Stimulated activated naive CD8-positive, alpha-beta T cell treated with anti-CD3 and anti-CD28 coated beads, Interleukin-15, Interleukin-2, amounts not matched to agents 100 ng/mL and 50 ng/mL, for 24 hours (primary cell): ENCODE data around the gene ELOF1.
"Not testable (repeated sequence)": the region's sequence is repeated elsewhere in the genome, so short reads cannot be mapped to it uniquely, and the experiment has no call there.

Experiments used
- H3K27ac Mint-ChIP-seq: one replicate; pipeline ENCODE4 v1.8.0; 2021; ENCODE audit warnings: mild to moderate bottlenecking, mixed read lengths
- H3K27me3 Mint-ChIP-seq: one replicate; pipeline ENCODE4 v1.8.0; 2021; ENCODE audit warnings: mixed read lengths
- H3K36me3 Mint-ChIP-seq: one replicate; pipeline ENCODE4 v1.8.0; 2021; ENCODE audit warnings: low read depth, mixed read lengths
- H3K4me1 Mint-ChIP-seq: one replicate; pipeline ENCODE4 v1.8.0; 2021; ENCODE audit warnings: low read depth, mixed read lengths
- H3K4me3 Mint-ChIP-seq: one replicate; pipeline ENCODE4 v1.8.0; 2021; ENCODE audit warnings: mild to moderate bottlenecking, mixed read lengths
- H3K9me3 Mint-ChIP-seq: one replicate; pipeline ENCODE4 v1.8.0; 2021; ENCODE audit warnings: mixed read lengths

ELOF1 gene

DNA sequence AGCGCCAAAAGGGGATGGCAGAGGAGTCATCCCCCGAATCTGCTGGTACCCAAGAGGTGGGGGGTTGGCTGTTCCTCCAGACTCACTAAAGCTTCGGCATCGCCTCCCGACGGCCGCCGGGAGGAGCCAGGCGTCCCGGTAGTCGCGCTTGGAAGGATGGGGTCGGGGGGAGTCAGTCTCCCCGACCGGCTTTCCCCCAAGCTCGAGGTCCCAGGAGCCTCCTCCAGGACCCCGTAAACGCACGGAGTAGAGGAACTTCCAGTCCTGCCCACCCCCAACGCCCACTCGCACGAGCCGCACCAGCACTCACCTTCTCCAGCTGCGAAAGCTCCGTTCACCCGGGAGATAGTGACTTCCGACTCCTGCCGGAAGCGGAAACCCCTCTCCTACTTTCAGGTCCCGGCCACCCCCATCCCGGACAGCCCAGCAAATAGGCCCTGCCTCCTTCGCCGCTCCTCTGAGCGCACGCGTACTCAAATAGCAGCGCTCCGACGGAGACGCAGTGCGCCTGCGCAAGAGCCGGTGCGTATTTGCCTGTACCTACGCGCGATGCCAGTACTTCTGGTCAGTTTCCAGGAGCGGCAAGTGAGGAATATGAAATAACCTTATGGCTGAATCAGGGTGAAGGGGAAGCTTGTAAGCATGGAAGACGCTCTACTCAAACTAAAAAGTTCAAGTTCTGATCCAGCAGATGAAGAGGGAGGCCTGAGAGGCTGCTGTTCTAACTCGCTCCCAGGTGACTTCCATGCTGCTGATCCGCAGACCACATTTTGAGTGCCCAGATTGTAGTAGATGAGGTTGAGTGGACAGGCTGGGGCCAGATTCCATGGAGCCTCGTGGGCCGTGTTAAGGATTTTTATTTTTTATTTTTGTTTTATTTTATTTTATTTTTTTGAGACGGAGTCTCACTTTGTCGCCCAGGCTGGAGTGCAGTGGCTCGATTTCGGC lies at the start of gene ELOF1:
Gene ELOF1, minus strand, starts transcription at position 350 of the 948 bp plus-strand sequence. CDS start 4,883 bp downstream, outside the sequence.
- Mint-ChIP-seq H3K27ac (peak within 1 kb of the TSS; percentile 92), H3K9me3 (no peaks in the 10 kb centered on the region), H3K36me3 (peaks cover 20% of the 10 kb centered on the region), H3K27me3 (no peaks in the 10 kb centered on the region), H3K4me1 (peaks cover 47% of the 10 kb centered on the region), H3K4me3 (peak within 1 kb of the TSS; percentile 92)

DNA sequence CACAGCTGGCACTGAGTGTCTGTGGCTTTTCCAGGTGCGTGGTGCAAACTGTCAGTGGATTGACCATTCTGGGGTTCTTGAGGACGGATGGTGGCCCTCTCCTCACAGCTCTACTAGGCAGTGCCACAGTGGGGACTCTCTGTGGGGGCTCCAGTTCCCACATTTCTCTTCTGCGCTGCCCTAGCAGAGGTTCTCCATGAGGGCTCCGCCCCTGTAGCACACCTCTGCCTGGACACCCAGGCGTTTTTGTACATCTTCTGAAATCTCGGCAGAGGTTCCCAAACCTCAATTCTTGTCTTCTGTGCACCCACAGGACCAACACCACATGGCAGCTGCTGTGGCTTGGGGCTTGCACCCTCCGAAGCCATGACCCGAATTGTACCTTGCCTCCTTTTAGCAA lies 47.5 kb upstream of the ELOF1 start:
- Mint-ChIP-seq H3K36me3 (peaks cover 57% of the 10 kb centered on the region), H3K4me1 (peaks cover 4% of the 10 kb centered on the region), H3K9me3 (peaks cover 14% of the 10 kb centered on the region), H3K27me3 (no peaks in the 10 kb centered on the region), H3K4me3 (no peak overlapping the region), H3K27ac (no peak overlapping the region)

GRCh38 chr19:11599704-11600103 lies 40.7 kb upstream of the ELOF1 start:
- not testable (repeated sequence) for H3K27ac Mint-ChIP-seq, H3K27me3 Mint-ChIP-seq, H3K4me3 Mint-ChIP-seq, H3K9me3 Mint-ChIP-seq
- peaks cover 38% of the 10 kb centered on the region for H3K36me3 Mint-ChIP-seq
- H3K4me1 Mint-ChIP-seq, result peaks cover 30% of the 10 kb centered on the region

DNA sequence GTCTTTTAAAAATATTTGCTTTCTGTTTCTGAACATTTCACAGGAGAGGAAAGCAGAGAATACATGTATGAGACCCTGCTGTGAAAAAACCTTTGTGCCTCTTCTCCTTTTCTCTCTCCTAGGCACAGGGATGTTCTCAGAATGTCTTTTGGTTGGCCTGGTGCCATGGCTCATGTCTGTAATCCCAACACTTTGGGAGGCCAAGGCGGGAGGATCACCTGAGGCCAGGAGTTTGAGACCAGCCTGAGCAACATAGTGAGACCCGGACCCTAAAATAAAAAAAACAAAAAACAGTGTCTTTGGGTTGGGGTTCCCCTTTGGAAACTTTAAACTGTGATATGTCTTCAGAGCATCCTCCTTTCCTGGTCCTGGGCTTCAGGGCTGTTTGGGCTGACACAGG lies 39.7 kb upstream of the ELOF1 start:
- no peak overlapping the region for H3K27ac Mint-ChIP-seq
- H3K9me3 Mint-ChIP-seq, result no peaks in the 10 kb centered on the region
- H3K27me3 Mint-ChIP-seq, result no peaks in the 10 kb centered on the region
- peak overlapping the region; percentile 75 for H3K4me3 Mint-ChIP-seq
- peaks cover 28% of the 10 kb centered on the region for H3K36me3 Mint-ChIP-seq
- H3K4me1 Mint-ChIP-seq, result peaks cover 30% of the 10 kb centered on the region

DNA sequence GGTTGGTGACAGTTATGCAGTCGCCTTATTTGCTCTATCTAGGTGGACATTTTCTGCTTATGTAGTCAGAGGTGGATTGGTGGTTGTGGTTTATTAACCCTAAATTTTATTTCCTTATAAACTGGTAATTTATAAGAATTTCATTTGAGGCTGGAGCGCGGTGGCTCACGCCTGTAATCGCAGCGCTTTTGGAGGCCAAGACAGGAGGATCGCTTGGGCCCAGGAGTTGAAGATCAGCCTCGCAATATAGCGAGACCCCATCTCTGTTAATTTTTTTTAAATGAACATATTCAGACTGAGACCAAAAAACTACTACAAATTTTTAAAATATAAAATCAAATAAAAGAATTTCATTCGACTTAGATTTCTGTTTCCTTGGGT lies 39.1 kb upstream of the ELOF1 start:
- no peaks in the 10 kb centered on the region for H3K27me3 Mint-ChIP-seq
- peak overlapping the region; percentile 92 for H3K4me3 Mint-ChIP-seq
- H3K36me3 Mint-ChIP-seq, result peaks cover 24% of the 10 kb centered on the region
- peaks cover 30% of the 10 kb centered on the region for H3K4me1 Mint-ChIP-seq
- H3K9me3 Mint-ChIP-seq, result no peaks in the 10 kb centered on the region
- peak overlapping the region; percentile 73 for H3K27ac Mint-ChIP-seq

DNA sequence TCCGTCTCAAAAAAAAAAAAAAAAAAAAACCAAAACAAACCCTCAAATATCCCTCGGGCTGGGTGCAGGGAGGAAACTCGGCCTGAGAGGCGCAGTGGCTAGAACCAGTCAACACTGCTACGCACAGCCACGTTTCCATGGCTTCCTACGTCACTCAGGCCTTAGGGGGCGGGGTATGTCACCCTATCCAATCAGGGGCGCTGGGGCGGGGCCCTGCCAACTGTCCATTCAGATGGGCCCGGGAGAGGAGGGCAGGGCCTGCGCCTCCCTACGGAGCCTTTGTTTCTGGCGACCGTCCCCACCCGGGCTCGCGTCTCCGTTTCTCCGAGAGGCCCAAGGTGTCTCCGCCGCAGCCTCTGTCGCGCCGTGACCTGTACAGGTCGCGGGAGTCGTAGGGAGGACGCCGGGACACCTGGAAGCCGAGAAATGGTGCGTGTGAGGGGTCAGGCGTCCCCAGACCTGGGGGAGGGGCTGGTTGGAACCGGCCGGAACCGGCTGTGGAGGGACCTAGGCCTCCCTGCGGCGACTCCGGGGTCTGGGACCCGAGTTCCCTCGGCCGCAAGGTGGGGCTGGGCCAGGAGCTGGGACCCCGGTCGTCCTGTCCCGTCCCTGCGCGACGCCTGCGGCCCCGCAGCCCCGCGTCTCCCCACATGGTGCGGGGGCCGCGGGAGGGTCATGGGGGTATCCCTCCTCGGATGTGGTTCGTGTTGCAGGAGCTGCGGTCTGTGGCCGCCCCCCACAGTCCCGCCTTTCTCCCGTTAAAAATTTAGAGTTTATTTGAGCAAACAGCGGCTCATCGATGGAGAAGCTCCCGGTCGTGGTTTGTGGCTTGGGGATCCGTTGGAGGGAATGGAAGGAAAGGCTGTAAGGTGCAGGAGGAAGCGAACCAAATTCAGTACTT lies 38.4 kb upstream of the ELOF1 start, which contains the start of gene ZNF627:
Gene ZNF627, plus strand, starts transcription at position 282 of the 901 bp plus-strand sequence. Its CDS starts 145 bp downstream, at position 427.
- Mint-ChIP-seq H3K27me3 (no peaks in the 10 kb centered on the region), H3K36me3 (peaks cover 18% of the 10 kb centered on the region), H3K9me3 (no peaks in the 10 kb centered on the region), H3K4me3 (peak within 1 kb of the TSS; percentile 92), H3K4me1 (peaks cover 30% of the 10 kb centered on the region), H3K27ac (peak within 1 kb of the TSS; percentile 76)

GRCh38 chr19:11596156-11596555 lies 37.1 kb upstream of the ELOF1 start:
- peaks cover 26% of the 10 kb centered on the region for H3K4me1 Mint-ChIP-seq
- H3K9me3 Mint-ChIP-seq, result no peaks in the 10 kb centered on the region
- no peak overlapping the region for H3K4me3 Mint-ChIP-seq
- H3K27ac Mint-ChIP-seq, result no peak overlapping the region
- H3K36me3 Mint-ChIP-seq, result peaks cover 12% of the 10 kb centered on the region
- H3K27me3 Mint-ChIP-seq, result no peaks in the 10 kb centered on the region

DNA sequence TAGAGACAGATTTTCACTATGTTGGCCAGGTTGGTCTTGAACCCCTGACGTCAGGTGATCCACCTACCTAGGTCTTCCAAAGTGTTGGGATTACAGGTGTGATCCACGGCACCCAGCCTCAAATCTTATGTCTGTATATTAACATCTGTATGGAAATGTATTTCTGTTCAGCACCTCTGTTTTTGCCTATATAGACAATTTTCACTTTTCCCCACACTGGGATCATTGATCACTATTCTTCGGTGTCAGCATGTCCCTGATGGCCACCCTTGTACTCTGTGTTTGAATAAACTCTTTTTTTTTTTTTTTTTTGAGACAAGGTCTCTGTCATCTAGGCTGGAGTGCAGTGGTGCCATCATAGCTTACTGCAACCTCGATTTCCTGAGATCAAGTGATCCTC lies 35.1 kb upstream of the ELOF1 start:
- peaks cover 1% of the 10 kb centered on the region for H3K36me3 Mint-ChIP-seq
- H3K27me3 Mint-ChIP-seq, result no peaks in the 10 kb centered on the region
- H3K4me1 Mint-ChIP-seq, result peaks cover 17% of the 10 kb centered on the region
- no peak overlapping the region for H3K4me3 Mint-ChIP-seq
- no peaks in the 10 kb centered on the region for H3K9me3 Mint-ChIP-seq
- no peak overlapping the region for H3K27ac Mint-ChIP-seq

- Mint-ChIP-seq H3K4me1 (peaks cover 16% of the 10 kb centered on the region), H3K27ac (no peak overlapping the region), H3K9me3 (no peaks in the 10 kb centered on the region), H3K4me3 (no peak overlapping the region), H3K27me3 (no peaks in the 10 kb centered on the region), H3K36me3 (no peaks in the 10 kb centered on the region)
These were observed 29.1 kb upstream of the ELOF1 start for GRCh38 chr19:11587975-11588631.

DNA sequence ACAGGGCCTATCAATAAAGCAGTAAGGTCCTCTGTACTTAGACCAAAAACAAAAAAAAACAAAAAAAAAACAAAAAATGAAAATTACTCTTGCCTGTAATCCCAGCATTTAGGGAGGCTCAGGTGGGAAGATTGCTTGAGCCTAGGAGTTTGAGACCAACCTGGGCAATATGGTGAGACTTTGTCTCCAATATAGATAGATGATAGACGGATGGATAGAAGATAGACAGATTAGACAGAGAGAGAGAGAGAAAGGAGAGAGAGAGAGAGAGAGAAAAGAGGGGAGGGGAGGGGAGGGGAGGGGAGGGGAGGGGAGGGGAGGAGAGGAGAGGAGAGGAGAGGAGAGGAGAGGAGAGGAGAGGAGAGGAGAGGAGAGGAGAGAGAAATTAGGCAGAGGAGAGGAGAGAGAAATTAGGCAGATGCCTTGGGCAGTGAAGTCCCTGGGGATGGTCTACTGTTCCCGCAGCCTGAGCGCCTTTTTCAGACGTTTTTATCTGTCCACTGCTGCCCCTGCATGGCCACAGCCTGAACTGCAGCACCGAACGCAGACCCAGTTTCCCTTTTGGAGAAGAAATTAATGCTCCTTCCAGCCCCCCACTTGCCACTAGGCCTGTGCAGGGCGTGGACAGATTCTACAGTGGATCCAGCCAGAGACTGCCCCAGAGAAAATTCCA lies 28.4 kb upstream of the ELOF1 start:
- Mint-ChIP-seq H3K4me1 (peaks cover 16% of the 10 kb centered on the region), H3K4me3 (no peak overlapping the region), H3K9me3 (no peaks in the 10 kb centered on the region), H3K27ac (no peak overlapping the region), H3K36me3 (no peaks in the 10 kb centered on the region), H3K27me3 (no peaks in the 10 kb centered on the region)

GRCh38 chr19:11586331-11586730 lies 27.3 kb upstream of the ELOF1 start:
- H3K36me3 Mint-ChIP-seq, result no peaks in the 10 kb centered on the region
- H3K9me3 Mint-ChIP-seq, result no peaks in the 10 kb centered on the region
- peaks cover 25% of the 10 kb centered on the region for H3K4me1 Mint-ChIP-seq
- H3K27ac Mint-ChIP-seq, result no peak overlapping the region
- H3K4me3 Mint-ChIP-seq, result no peak overlapping the region
- no peaks in the 10 kb centered on the region for H3K27me3 Mint-ChIP-seq

DNA sequence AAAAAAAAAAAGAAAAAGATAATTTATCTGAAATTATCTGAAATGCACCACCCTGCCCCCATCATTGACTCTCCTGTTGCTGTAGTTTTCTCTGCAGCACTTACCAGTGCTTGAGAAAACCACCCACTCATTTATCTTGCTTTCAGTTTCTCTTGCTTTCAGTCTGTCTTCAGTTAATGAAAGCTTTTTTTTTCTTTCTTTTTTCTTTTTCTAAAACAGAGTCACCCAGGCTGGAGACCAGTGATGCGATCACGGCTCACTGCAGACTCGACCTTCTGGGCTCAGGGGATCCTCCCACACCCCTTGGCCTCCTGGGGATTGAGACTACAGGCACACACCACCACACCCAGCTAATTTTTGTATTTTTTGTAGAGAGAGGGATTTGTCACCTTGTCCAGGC lies 22.7 kb upstream of the ELOF1 start:
- peak overlapping the region; percentile 76 for H3K4me3 Mint-ChIP-seq

DNA sequence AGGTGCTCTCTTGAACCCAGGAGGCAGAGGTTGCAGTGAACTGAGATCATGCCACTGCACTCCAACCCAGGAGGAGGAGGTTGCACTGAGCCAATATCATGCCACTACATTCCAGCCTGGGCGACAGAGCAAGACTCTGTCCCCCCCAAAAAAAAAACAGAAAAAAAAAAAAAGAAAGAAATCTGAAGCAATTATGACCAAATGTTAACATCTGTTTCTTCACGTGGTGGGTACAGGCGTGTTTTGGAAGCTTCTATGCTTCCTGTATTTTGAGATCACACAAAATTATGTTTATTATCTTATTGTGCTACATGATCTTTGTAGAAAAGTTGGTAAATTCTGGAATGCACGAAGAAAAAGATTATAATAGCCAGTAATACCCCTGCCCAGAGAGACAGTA lies 21.1 kb upstream of the ELOF1 start:
- Mint-ChIP-seq H3K27me3 (no peaks in the 10 kb centered on the region), H3K4me1 (peaks cover 46% of the 10 kb centered on the region), H3K27ac (no peak overlapping the region)

More for the DNA sequence above, 22.7 kb upstream of the ELOF1 start:
- Mint-ChIP-seq H3K27me3 (no peaks in the 10 kb centered on the region), H3K9me3 (no peaks in the 10 kb centered on the region), H3K4me1 (peaks cover 46% of the 10 kb centered on the region), H3K27ac (peak overlapping the region; percentile 90), H3K36me3 (no peaks in the 10 kb centered on the region)

More for the DNA sequence above, 21.1 kb upstream of the ELOF1 start:
- H3K4me3 Mint-ChIP-seq, result no peak overlapping the region
- H3K36me3 Mint-ChIP-seq, result no peaks in the 10 kb centered on the region
- no peaks in the 10 kb centered on the region for H3K9me3 Mint-ChIP-seq
